ENCODE results near the gene CFAP20DC. TPM values are rescaled to one million over a fixed set of nuclear protein-coding genes. Genes with fewer than 3 reads are reported as not detected.

The CFAP20DC gene
- total and polyA plus RNA-seq, 8 donors: 0.23 to 1.2 (median 0.39) TPM

DNA sequence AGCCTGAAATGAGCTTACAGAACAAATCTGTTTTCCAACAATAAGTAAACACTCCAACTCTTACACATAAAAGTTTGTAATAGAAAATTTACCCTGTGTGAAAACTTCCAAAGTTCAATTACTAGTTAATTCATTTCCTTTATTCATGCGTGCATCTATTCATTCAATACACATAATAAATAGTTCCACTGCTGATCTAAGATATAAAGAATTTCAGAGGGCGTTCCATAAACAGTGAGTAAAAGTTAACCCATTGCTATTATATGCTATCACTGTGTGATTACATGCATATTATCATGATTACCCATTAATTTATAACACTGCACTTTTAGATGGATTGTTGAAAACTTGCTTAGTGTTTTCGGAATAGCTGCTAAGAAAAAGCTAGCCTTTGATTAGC is 36.2 kb upstream of the CFAP20DC start:
- Histone ChIP-seq H3K4me3 (no peak overlapping the region), H3K27ac (no peak overlapping the region), H3K36me3 (no peaks in the 10 kb centered on the region), H3K4me1 (no peaks in the 10 kb centered on the region), H3K9me3 (no peaks in the 10 kb centered on the region), H3K27me3 (no peaks in the 10 kb centered on the region)
- TF ChIP-seq, protein P1, sequence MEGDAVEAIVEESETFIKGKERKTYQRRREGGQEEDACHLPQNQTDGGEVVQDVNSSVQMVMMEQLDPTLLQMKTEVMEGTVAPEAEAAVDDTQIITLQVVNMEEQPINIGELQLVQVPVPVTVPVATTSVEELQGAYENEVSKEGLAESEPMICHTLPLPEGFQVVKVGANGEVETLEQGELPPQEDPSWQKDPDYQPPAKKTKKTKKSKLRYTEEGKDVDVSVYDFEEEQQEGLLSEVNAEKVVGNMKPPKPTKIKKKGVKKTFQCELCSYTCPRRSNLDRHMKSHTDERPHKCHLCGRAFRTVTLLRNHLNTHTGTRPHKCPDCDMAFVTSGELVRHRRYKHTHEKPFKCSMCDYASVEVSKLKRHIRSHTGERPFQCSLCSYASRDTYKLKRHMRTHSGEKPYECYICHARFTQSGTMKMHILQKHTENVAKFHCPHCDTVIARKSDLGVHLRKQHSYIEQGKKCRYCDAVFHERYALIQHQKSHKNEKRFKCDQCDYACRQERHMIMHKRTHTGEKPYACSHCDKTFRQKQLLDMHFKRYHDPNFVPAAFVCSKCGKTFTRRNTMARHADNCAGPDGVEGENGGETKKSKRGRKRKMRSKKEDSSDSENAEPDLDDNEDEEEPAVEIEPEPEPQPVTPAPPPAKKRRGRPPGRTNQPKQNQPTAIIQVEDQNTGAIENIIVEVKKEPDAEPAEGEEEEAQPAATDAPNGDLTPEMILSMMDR (IDR thresholded peaks at IDR 0.05): no peak
- WGBS, 2 donors: 53 to 78% methylated on average over 3 of the region's 3 CpGs
- intact Hi-C loops (cut with DNase I): no loop called here
- FAIRE-seq (no peak), ATAC-seq (no peak), DNase-seq (no peak)

DNA sequence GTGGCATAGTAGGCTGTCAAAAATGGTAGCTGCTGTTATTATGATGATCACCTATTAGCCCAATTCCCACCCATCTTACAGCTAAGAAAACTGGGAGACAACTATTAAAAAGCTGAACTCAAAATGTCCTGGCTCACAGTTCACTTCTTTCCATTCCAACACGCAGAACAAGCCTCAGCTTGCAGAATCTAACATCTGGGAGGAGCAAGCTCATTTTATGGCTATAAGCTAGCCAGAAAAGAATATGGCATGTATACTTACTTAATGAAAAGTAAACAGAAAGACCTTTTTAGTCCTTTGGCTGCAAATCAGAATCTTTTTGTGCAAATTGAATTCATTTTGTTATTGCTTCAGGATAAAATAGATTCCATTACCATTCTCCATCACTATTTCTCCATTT is 34.8 kb upstream of the CFAP20DC start:
- DNase-seq: no peak
- WGBS, 2 donors: 73 to 78% methylated on average over 1 of the region's 1 CpG
- TF ChIP-seq, protein P1 (IDR thresholded peaks at IDR 0.05): no peak

DNA sequence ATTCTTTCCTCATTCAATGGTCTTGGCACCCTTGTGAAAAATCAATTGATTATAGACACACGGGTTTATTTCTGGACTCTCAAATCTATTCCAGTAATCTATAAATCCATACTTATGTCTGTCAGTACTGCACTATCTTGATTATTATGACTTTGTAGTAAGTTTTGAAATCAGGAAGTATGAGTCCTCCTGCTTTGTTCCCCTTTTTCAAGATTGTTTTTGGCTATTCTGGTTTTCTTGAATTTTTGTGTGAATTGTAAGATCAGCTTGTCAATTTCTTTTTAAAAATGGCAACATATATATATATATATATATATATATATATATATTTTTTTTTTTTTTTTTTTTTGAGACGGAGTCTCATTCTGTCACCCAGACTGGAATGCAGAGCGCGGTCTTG is 32.3 kb upstream of the CFAP20DC start:
- no peak overlapping the region for H3K4me3 ChIP-seq
- DNase-seq (no peak), FAIRE-seq (no peak), ATAC-seq (no peak)
- no peaks in the 10 kb centered on the region for H3K9me3 ChIP-seq
- H3K36me3 ChIP-seq: no peaks in the 10 kb centered on the region
- no peak overlapping the region for H3K27ac ChIP-seq
- H3K27me3 ChIP-seq: no peaks in the 10 kb centered on the region
- intact Hi-C loops (cut with DNase I): no loop called here
- H3K4me1 ChIP-seq: no peaks in the 10 kb centered on the region
- WGBS, 2 donors: 79 to 83% methylated on average over 4 of the region's 4 CpGs
- TF ChIP-seq, protein P1 (IDR thresholded peaks at IDR 0.05): no peak

More for the DNA sequence above, 34.8 kb upstream of the CFAP20DC start:
- Histone ChIP-seq H3K27ac (no peak overlapping the region), H3K4me3 (no peak overlapping the region), H3K36me3 (no peaks in the 10 kb centered on the region), H3K4me1 (no peaks in the 10 kb centered on the region), H3K27me3 (no peaks in the 10 kb centered on the region), H3K9me3 (no peaks in the 10 kb centered on the region)
- no peak for ATAC-seq
- no peak for FAIRE-seq
- intact Hi-C loops (cut with DNase I): no loop called here

DNA sequence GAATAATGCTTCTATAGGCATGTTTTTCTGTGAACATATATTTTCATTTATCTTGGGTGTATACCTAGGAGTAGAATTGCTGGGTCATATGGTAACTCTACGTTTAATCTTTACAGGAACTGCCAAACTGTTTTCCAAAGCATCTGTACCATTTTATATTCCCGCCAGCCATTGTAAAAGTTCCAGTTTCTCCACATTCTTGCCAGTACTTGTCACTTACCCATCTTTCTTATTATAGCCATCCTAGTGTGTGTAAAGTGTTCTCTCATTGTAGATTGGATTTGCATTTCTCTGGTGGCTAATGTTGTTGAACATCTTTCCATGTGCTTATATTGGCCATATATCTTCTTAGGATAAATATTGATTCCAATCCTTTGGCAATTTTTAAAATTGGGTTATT is 31.2 kb upstream of the CFAP20DC start:
- FAIRE-seq (no peak), ATAC-seq (no peak), DNase-seq (no peak)
- no peaks in the 10 kb centered on the region for H3K9me3 ChIP-seq
- TF ChIP-seq, protein P1 (IDR thresholded peaks at IDR 0.05): no peak
- H3K36me3 ChIP-seq: no peaks in the 10 kb centered on the region
- WGBS, 2 donors: 79 to 84% methylated on average over 2 of the region's 2 CpGs
- intact Hi-C loops (cut with DNase I): no loop called here
- H3K27me3 ChIP-seq: no peaks in the 10 kb centered on the region
- no peak overlapping the region for H3K27ac ChIP-seq
- no peaks in the 10 kb centered on the region for H3K4me1 ChIP-seq
- H3K4me3 ChIP-seq: no peak overlapping the region

DNA sequence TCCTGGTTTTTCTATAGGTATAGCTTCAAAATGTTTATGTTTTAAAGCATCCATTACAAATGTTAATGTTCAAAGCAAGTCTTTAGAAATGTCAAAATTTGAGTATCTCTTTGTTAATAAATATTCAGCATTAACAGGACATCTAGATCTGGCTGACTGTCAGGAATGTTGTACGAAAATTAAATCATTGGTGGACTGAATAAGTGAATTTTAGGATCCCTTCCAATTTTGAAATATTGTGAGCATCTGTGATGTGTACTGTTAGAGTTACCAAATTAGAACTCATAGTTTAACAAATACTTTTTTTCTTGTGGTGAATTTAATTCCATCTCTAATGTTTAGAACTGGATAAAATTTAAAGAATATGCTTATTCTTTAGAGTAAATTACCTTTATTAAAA is 30.1 kb upstream of the CFAP20DC start:
- Histone ChIP-seq H3K27me3 (no peaks in the 10 kb centered on the region), H3K27ac (no peak overlapping the region), H3K4me3 (no peak overlapping the region), H3K4me1 (no peaks in the 10 kb centered on the region), H3K9me3 (no peaks in the 10 kb centered on the region), H3K36me3 (no peaks in the 10 kb centered on the region)
- DNase-seq: no peak
- 12 to 15% methylated on average over 1 of the region's 1 CpG for WGBS, 2 donors
- TF ChIP-seq, protein P1 (IDR thresholded peaks at IDR 0.05): no peak
- ATAC-seq: no peak
- FAIRE-seq: peak; percentile 17
- intact Hi-C loops (cut with DNase I): no loop called here
